H9 (cell line): ENCODE data around the gene ARHGEF10L. TPM values are rescaled to one million over a fixed set of nuclear protein-coding genes. Genes with fewer than 3 reads are reported as not detected.

Experiments
- DNase-seq: peaks from one replicate; pipeline ENCODE4 v3.0.0-alpha.2; 2017
- H2AFZ ChIP-seq: one replicate; pipeline ENCODE4 v1.6.1; 2013; ENCODE audit warnings: mild to moderate bottlenecking, low read length, control low read depth, moderate library complexity
- H2AK5ac ChIP-seq: 2 replicates; pipeline ENCODE4 v1.6.1; 2013; ENCODE audit warnings: low read length, control low read depth, mixed read lengths; ENCODE audit not compliant: insufficient read length
- H2BK120ac ChIP-seq: one replicate; pipeline ENCODE4 v1.6.1; 2013; ENCODE audit warnings: low read depth, mild to moderate bottlenecking, low read length, control low read depth, inconsistent platforms; ENCODE audit not compliant: poor library complexity, severe bottlenecking
- H2BK12ac ChIP-seq: 2 replicates; pipeline ENCODE4 v1.6.1; 2013; ENCODE audit warnings: low read length, control low read depth, mixed read lengths, low read depth; ENCODE audit not compliant: insufficient read length
- H2BK15ac ChIP-seq: 2 replicates; pipeline ENCODE4 v1.6.1; 2013; ENCODE audit warnings: low read depth, low read length, control low read depth
- H2BK20ac ChIP-seq: one replicate; pipeline ENCODE4 v1.6.1; 2013; ENCODE audit warnings: low read depth, mild to moderate bottlenecking, low read length, control low read depth, inconsistent platforms; ENCODE audit not compliant: poor library complexity, severe bottlenecking
- H2BK5ac ChIP-seq: 2 replicates; pipeline ENCODE4 v1.6.1; 2013; ENCODE audit warnings: low read length, control low read depth, mixed read lengths; ENCODE audit not compliant: insufficient read length
- H3K14ac ChIP-seq: 2 replicates; pipeline ENCODE4 v1.6.1; 2013; ENCODE audit warnings: low read length, control low read depth; ENCODE audit not compliant: insufficient read depth
- H3K18ac ChIP-seq: 2 replicates; pipeline ENCODE4 v1.6.1; 2013; ENCODE audit warnings: low read depth, mild to moderate bottlenecking, mixed read lengths, low read length, control low read depth; ENCODE audit not compliant: insufficient read length
- H3K23ac ChIP-seq: 2 replicates; pipeline ENCODE4 v1.6.1; 2013; ENCODE audit warnings: low read length, control low read depth, mixed read lengths, low read depth; ENCODE audit not compliant: insufficient read length
- H3K23me2 ChIP-seq: 2 replicates; pipeline ENCODE4 v1.6.1; 2013; ENCODE audit warnings: low read depth, mild to moderate bottlenecking, mixed read lengths, low read length, control low read depth; ENCODE audit not compliant: insufficient read length, poor library complexity, severe bottlenecking
- H3K27ac ChIP-seq: 2 replicates; pipeline ENCODE4 v1.5.1; 2013; ENCODE audit warnings: low read length, control low read depth, mixed read lengths, low read depth; ENCODE audit not compliant: insufficient read length
- H3K27me3 ChIP-seq: 2 replicates; pipeline ENCODE4 v1.6.1; 2013; ENCODE audit warnings: low read length, control low read depth, inconsistent platforms; ENCODE audit not compliant: insufficient read depth
- H3K4ac ChIP-seq: 2 replicates; pipeline ENCODE4 v1.6.1; 2013; ENCODE audit warnings: low read depth, mild to moderate bottlenecking, control low read depth, inconsistent platforms, low read length, moderate library complexity
- H3K4me1 ChIP-seq: 2 replicates; pipeline ENCODE4 v1.6.1; 2013; ENCODE audit warnings: low read length, control low read depth, inconsistent platforms; ENCODE audit not compliant: insufficient read depth
- H3K4me2 ChIP-seq: 2 replicates; pipeline ENCODE4 v1.6.1; 2013; ENCODE audit warnings: low read length, control low read depth, mixed read lengths; ENCODE audit not compliant: insufficient read length, insufficient read depth
- H3K56ac ChIP-seq: 2 replicates; pipeline ENCODE4 v1.6.1; 2013; ENCODE audit warnings: low read depth, mild to moderate bottlenecking, mixed read lengths, low read length, control low read depth; ENCODE audit not compliant: insufficient read length
- H3K79me1 ChIP-seq: 2 replicates; pipeline ENCODE4 v1.6.1; 2013; ENCODE audit warnings: low read depth, mild to moderate bottlenecking, moderate library complexity, low read length, control low read depth, inconsistent platforms; ENCODE audit not compliant: insufficient read depth, poor library complexity, severe bottlenecking
- H3K79me2 ChIP-seq: 2 replicates; pipeline ENCODE4 v1.6.1; 2013; ENCODE audit warnings: low read length, control low read depth, inconsistent platforms; ENCODE audit not compliant: insufficient read depth
- H3K9ac ChIP-seq: 2 replicates; pipeline ENCODE4 v1.6.1; 2013; ENCODE audit warnings: low read length, control low read depth, mixed read lengths; ENCODE audit not compliant: insufficient read length; ENCODE audit errors: extremely low read depth
- H3K9me3 ChIP-seq: one replicate; pipeline ENCODE4 v1.6.1; 2013; ENCODE audit warnings: low read depth, low read length, inconsistent platforms; ENCODE audit not compliant: control insufficient read depth
- H3T11ph ChIP-seq: one replicate; pipeline ENCODE4 v1.6.1; 2013; ENCODE audit warnings: mild to moderate bottlenecking, low read length, control low read depth, inconsistent platforms
- H4K20me1 ChIP-seq: one replicate; pipeline ENCODE4 v1.6.1; 2013; ENCODE audit not compliant: control insufficient read depth, insufficient read length, insufficient read depth
- H4K5ac ChIP-seq: 2 replicates; pipeline ENCODE4 v1.6.1; 2013; ENCODE audit warnings: low read depth, mild to moderate bottlenecking, mixed read lengths, low read length, control low read depth; ENCODE audit not compliant: insufficient read length
- H4K8ac ChIP-seq: replicated peaks from 2 replicates; pipeline ENCODE4 v1.6.1; 2013; ENCODE audit warnings: low read length, control low read depth, mixed read lengths, low read depth; ENCODE audit not compliant: insufficient read length
- H4K91ac ChIP-seq: 2 replicates; pipeline ENCODE4 v1.6.1; 2013; ENCODE audit warnings: low read depth, mild to moderate bottlenecking, moderate library complexity, mixed read lengths, low read length, control low read depth; ENCODE audit not compliant: insufficient read length
- H3K27ac Mint-ChIP-seq, 3 experiments: 2 replicates in 2 of 3; 3 replicates in 1 of 3; pipeline ENCODE4 v1.8.0; 2020 to 2021; ENCODE audit warnings: mixed read lengths in 3 of 3, mild to moderate bottlenecking in 1 of 3, moderate library complexity in 1 of 3
- H3K27me3 Mint-ChIP-seq: 2 replicates; pipeline ENCODE4 v1.8.0; 2021; ENCODE audit warnings: low read depth, mild to moderate bottlenecking, moderate library complexity, mixed read lengths
- H3K36me3 Mint-ChIP-seq, 3 experiments: 2 replicates in 2 of 3; 3 replicates in 1 of 3; pipeline ENCODE4 v1.8.0; 2020 to 2021; ENCODE audit warnings: low read depth in 3 of 3, mixed read lengths in 3 of 3; ENCODE audit not compliant: insufficient read depth in 1 of 3
- H3K4me1 Mint-ChIP-seq, 2 experiments: 2 replicates each; pipeline ENCODE4 v1.8.0; 2020; ENCODE audit warnings: mixed read lengths in 2 of 2
- H3K4me3 Mint-ChIP-seq, 2 experiments: 2 replicates in 1 of 2; 3 replicates in 1 of 2; pipeline ENCODE4 v1.8.0; 2020 to 2021; ENCODE audit warnings: mild to moderate bottlenecking in 2 of 2, mixed read lengths in 2 of 2, moderate library complexity in 1 of 2
- H3K9me3 Mint-ChIP-seq, 2 experiments: 2 replicates in 1 of 2; 3 replicates in 1 of 2; pipeline ENCODE4 v1.8.0; 2020; ENCODE audit warnings: mild to moderate bottlenecking in 2 of 2, mixed read lengths in 2 of 2, moderate library complexity in 1 of 2
- CTCF ChIP-seq: fragments of 200-600 bp; sonication (generic); conservative IDR thresholded peaks from 3 replicates; pipeline ENCODE4 v1.8.0; 2021; ENCODE audit warnings: antibody characterized with exemption, mild to moderate bottlenecking
- WGBS: extraction: QIAGEN DNeasy Blood & Tissue Kit; methylation state at CpG from one replicate; pipeline ENCODE4 v1.1.7; 2013; ENCODE audit warnings: missing lambda C conversion rate, low lambda C conversion rate, mixed read lengths; ENCODE audit not compliant: insufficient read length; ENCODE audit errors: extremely low coverage; 5-methylcytosine and 5-hydroxymethylcytosine counted together
- total RNA-seq: library from RNA; stranded (reverse); gene quantifications from 2 replicates; pipeline ENCODE4 v1.2.1, GENCODE V29; 2021

ARHGEF10L gene
- total RNA-seq, 1 experiment from 2014 or later = 20.2 TPM

GRCh38 chr1:17729909-17730308, 190.4 kb downstream of the ARHGEF10L start:
- H3K14ac ChIP-seq = no peak overlapping the region
- H3K4me1 Mint-ChIP-seq = peaks cover 0 to 7% of the 10 kb centered on the region in 2 experiments; a peak in 1 of 4 replicates
- no peaks in the 10 kb centered on the region; a peak in 1 of 5 replicates for H3K9me3 Mint-ChIP-seq
- WGBS = no CpG with 5 or more reads among the region's 10 CpGs
- no peaks in the 10 kb centered on the region for H3K4me1 ChIP-seq
- no peak overlapping the region for H3K4me3 Mint-ChIP-seq
- H2BK20ac ChIP-seq = no peak overlapping the region
- no peak overlapping the region for H3K27ac ChIP-seq
- H3K9me3 ChIP-seq = no peaks in the 10 kb centered on the region
- no peak overlapping the region for H3K27ac Mint-ChIP-seq
- H4K5ac ChIP-seq = no peak overlapping the region
- no peaks in the 10 kb centered on the region for H3K27me3 ChIP-seq
- H3K79me1 ChIP-seq = no peaks in the 10 kb centered on the region
- no peak overlapping the region for H2BK120ac ChIP-seq
- H3K56ac ChIP-seq = no peak overlapping the region
- DNase-seq = no peak
- no peak overlapping the region for H4K8ac ChIP-seq
- H4K91ac ChIP-seq = no peak overlapping the region
- no peak for TF ChIP-seq CTCF
- H2AK5ac ChIP-seq = no peak overlapping the region
- H3K36me3 Mint-ChIP-seq = no peaks in the 10 kb centered on the region
- no peak overlapping the region for H2AFZ ChIP-seq
- no peaks in the 10 kb centered on the region for H3K79me2 ChIP-seq
- no peaks in the 10 kb centered on the region; the same call in none of the 2 replicates for H3K27me3 Mint-ChIP-seq
- no peaks in the 10 kb centered on the region for H3K23me2 ChIP-seq
- no peak overlapping the region for H3K23ac ChIP-seq
- no peak overlapping the region for H3T11ph ChIP-seq
- no peak overlapping the region for H3K4ac ChIP-seq
- no peak overlapping the region for H3K18ac ChIP-seq
- H3K9ac ChIP-seq = no peak overlapping the region
- H2BK12ac ChIP-seq = no peak overlapping the region
- H2BK5ac ChIP-seq = no peak overlapping the region
- H4K20me1 ChIP-seq = no peaks in the 10 kb centered on the region
- H2BK15ac ChIP-seq = no peak overlapping the region
- no peak overlapping the region for H3K4me2 ChIP-seq
